GM12892 (cell line): ENCODE data around the gene ASTN2.

ENCODE experiments used
- DNase-seq: peaks from one replicate; pipeline ENCODE4 v3.0.0; 2011; ENCODE audit not compliant: insufficient read length
- FAIRE-seq: peaks from 2 replicates; lab custom pipeline; 2011; peaks lifted over from hg19 to GRCh38; lab: Jason Lieb, UNC
- POLR2A ChIP-seq: IDR thresholded peaks from 2 replicates; pipeline ENCODE4 v1.6.1; 2011; ENCODE audit warnings: low read depth, low read length, control low read depth
- POLR2AphosphoS5 ChIP-seq: IDR thresholded peaks from 2 replicates; pipeline ENCODE4 v1.6.1; 2011; ENCODE audit warnings: low read depth, low read length, control low read depth
- TAF1 ChIP-seq: IDR thresholded peaks from 2 replicates; pipeline ENCODE4 v1.6.1; 2011; ENCODE audit warnings: low read depth, mild to moderate bottlenecking, control low read depth, low read length, borderline replicate concordance

Gene ASTN2

GRCh38 chr9:116493183-116493860 is 921.5 kb downstream of the ASTN2 start:
- FAIRE-seq (no peak), DNase-seq (no peak)
- TF ChIP-seq POLR2AphosphoS5 (no peak), POLR2A (no peak), TAF1 (no peak)

GRCh38 chr9:116491659-116492058 is 923.2 kb downstream of the ASTN2 start:
- FAIRE-seq: no peak

GRCh38 chr9:116491219-116491618 is 923.6 kb downstream of the ASTN2 start:
- TF ChIP-seq POLR2A: no peak
- no peak for TF ChIP-seq TAF1
- TF ChIP-seq POLR2AphosphoS5: no peak
- FAIRE-seq (no peak), DNase-seq (no peak)

More at GRCh38 chr9:116491659-116492058, 923.2 kb downstream of the ASTN2 start:
- TF ChIP-seq POLR2AphosphoS5: no peak
- TF ChIP-seq TAF1: no peak
- TF ChIP-seq POLR2A: no peak
- no peak for DNase-seq

GRCh38 chr9:116490321-116490720 is 924.5 kb downstream of the ASTN2 start:
- TF ChIP-seq TAF1 (no peak), POLR2AphosphoS5 (no peak), POLR2A (no peak)
- no peak for FAIRE-seq
- no peak for DNase-seq

GRCh38 chr9:116488373-116488772 is 926.5 kb downstream of the ASTN2 start:
- TF ChIP-seq POLR2AphosphoS5 (no peak), TAF1 (no peak), POLR2A (no peak)
- FAIRE-seq (no peak), DNase-seq (no peak)

- TF ChIP-seq POLR2A: no peak
- no peak for TF ChIP-seq POLR2AphosphoS5
- no peak for TF ChIP-seq TAF1
- no peak for DNase-seq
- FAIRE-seq: no peak
These were observed 930.3 kb downstream of the ASTN2 start for GRCh38 chr9:116484492-116485061.

- DNase-seq (no peak), FAIRE-seq (no peak)
- TF ChIP-seq TAF1 (no peak), POLR2A (no peak), POLR2AphosphoS5 (no peak)
These were observed 931.0 kb downstream of the ASTN2 start for GRCh38 chr9:116483622-116484491.

GRCh38 chr9:116482740-116483139 is 932.1 kb downstream of the ASTN2 start:
- no peak for FAIRE-seq

GRCh38 chr9:116480700-116481099 is 934.2 kb downstream of the ASTN2 start:
- FAIRE-seq (no peak), DNase-seq (no peak)
- TF ChIP-seq TAF1: no peak
- no peak for TF ChIP-seq POLR2AphosphoS5
- no peak for TF ChIP-seq POLR2A

More at GRCh38 chr9:116482740-116483139, 932.1 kb downstream of the ASTN2 start:
- TF ChIP-seq POLR2A: no peak
- no peak for TF ChIP-seq TAF1
- no peak for TF ChIP-seq POLR2AphosphoS5
- no peak for DNase-seq

GRCh38 chr9:116479967-116480366 is 934.9 kb downstream of the ASTN2 start:
- FAIRE-seq: no peak

GRCh38 chr9:116479056-116479544 is 935.8 kb downstream of the ASTN2 start:
- TF ChIP-seq POLR2A (no peak), POLR2AphosphoS5 (no peak), TAF1 (no peak)
- FAIRE-seq (no peak), DNase-seq (no peak)

More at GRCh38 chr9:116479967-116480366, 934.9 kb downstream of the ASTN2 start:
- no peak for DNase-seq
- no peak for TF ChIP-seq POLR2A
- no peak for TF ChIP-seq POLR2AphosphoS5
- no peak for TF ChIP-seq TAF1

- FAIRE-seq (no peak), DNase-seq (no peak)
These were observed 937.2 kb downstream of the ASTN2 start for GRCh38 chr9:116477584-116478141.

More at GRCh38 chr9:116477584-116478141, 937.2 kb downstream of the ASTN2 start:
- TF ChIP-seq POLR2AphosphoS5 (no peak), POLR2A (no peak), TAF1 (no peak)
